ENCODE measurements around the gene RIIAD1.
"Not testable (repeated sequence)": the region's sequence is repeated elsewhere in the genome, so short reads cannot be mapped to it uniquely, and the experiment has no call there.

RIIAD1 gene

DNA sequence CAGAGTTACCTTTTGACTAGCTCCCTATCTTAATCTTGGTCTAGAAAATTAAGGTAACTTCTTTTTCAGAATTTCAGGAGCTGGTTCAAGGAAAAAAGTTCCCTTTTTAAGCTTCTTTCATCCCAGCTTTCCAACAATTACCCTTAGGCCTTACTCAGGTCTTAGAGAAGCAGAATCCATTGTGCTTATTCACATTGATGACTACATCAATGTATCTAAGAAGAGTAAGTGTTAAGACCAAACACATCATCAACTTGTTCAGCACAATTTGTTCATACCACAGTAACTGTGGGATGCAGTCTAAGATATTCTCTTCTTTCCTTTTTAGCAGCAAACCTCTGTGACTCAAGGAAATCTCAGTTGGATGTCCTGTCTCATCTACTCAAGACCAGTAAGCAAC lies 37.9 kb downstream of the RIIAD1 start:
- no peak overlapping the region for H3K4me3 ChIP-seq (ENCODE audit: low read depth, low read length)
- no peak for TF ChIP-seq CTCF (IDR thresholded peaks at IDR 0.05; ENCODE audit: low read depth, low read length, missing control alignments)
- no peak for DNase-seq (ENCODE audit: low read depth)

- TF ChIP-seq CTCF (IDR thresholded peaks at IDR 0.05; ENCODE audit: low read depth, low read length, missing control alignments) = no peak
- no peak for DNase-seq (ENCODE audit: low read depth)
- no peak overlapping the region for H3K4me3 ChIP-seq (ENCODE audit: low read depth, low read length)
These were observed 39.5 kb downstream of the RIIAD1 start for GRCh38 chr1:151760597-151761385.

- no peak for TF ChIP-seq CTCF (IDR thresholded peaks at IDR 0.05; ENCODE audit: low read depth, low read length, missing control alignments)
- H3K4me3 ChIP-seq (ENCODE audit: low read depth, low read length) = peak within 1 kb of the TSS; percentile 92
- DNase-seq (ENCODE audit: low read depth) = peak; percentile 22
These were observed 41.9 kb downstream of the RIIAD1 start, which contains the start of gene MRPL9 for GRCh38 chr1:151762941-151763921. Gene MRPL9, minus strand, starts transcription at chr1:151763496. Its CDS starts 17 bp downstream, at chr1:151763479.

GRCh38 chr1:151763990-151764389 lies 42.7 kb downstream of the RIIAD1 start:
- peak overlapping the region; percentile 92 for H3K4me3 ChIP-seq (ENCODE audit: low read depth, low read length)
- DNase-seq (ENCODE audit: low read depth) = no peak
- TF ChIP-seq CTCF (IDR thresholded peaks at IDR 0.05; ENCODE audit: low read depth, low read length, missing control alignments) = no peak

DNA sequence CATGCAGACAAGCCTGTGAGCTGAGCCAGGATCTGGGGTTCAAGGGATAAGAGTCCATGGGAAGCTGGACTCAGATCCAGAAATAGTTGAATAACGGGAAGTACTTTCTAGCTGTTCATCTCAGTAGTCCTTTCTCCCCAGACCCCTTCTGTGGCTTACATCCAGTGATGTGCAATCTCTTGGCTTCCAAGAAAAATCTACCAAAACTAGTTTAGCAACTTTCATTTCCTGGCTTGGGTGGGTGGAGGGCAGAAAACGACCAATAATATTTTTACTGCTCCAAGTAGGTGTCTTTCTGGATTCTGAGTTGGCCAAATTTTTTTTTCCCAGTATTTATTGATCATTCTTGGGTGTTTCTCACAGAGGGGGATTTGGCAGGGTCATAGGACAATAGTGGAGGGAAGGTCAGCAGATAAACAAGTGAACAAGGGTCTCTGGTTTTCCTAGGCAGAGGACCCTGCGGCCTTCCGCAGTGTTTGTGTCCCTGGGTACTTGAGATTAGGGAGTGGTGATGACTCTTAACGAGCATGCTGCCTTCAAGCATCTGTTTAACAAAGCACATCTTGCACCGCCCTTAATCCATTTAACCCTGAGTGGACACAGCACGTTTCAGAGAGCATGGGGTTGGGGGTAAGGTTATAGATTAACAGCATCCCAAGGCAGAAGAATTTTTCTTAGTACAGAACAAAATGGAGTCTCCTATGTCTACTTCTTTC lies 47.2 kb downstream of the RIIAD1 start:
- H3K4me3 ChIP-seq (ENCODE audit: low read depth, low read length); DNase-seq (ENCODE audit: low read depth): not testable (repeated sequence)

GRCh38 chr1:151769270-151769669 lies 47.9 kb downstream of the RIIAD1 start:
- not testable (repeated sequence) for DNase-seq (ENCODE audit: low read depth); H3K4me3 ChIP-seq (ENCODE audit: low read depth, low read length)

DNA sequence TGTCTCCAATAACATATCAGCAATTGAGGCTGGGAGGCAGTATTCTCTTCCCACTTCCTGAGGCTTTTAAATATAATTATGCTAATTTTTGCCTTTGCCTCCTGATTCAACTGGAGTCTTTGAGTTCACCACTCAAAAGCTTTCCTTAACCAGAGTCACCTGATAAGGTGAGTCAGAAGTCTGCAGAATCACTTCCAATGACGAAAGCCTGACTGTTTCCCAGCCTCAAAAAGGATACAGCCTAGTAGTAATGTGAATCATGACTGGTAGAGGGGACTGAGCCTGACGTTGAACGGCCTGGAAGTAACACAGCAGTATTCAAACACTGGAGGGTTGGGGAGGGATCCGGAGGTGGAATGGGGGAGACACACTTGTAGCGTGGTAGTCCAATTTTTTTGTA lies 52.4 kb downstream of the RIIAD1 start:
- no peak for DNase-seq (ENCODE audit: low read depth)
- H3K4me3 ChIP-seq (ENCODE audit: low read depth, low read length) = no peak overlapping the region
- TF ChIP-seq CTCF (IDR thresholded peaks at IDR 0.05; ENCODE audit: low read depth, low read length, missing control alignments) = no peak

All from GM12864 (cell line).